ENCODE measurements around the gene DBT.
"Not testable (repeated sequence)": the region's sequence is repeated elsewhere in the genome, so short reads cannot be mapped to it uniquely, and the experiment has no call there.

Gene DBT

DNA sequence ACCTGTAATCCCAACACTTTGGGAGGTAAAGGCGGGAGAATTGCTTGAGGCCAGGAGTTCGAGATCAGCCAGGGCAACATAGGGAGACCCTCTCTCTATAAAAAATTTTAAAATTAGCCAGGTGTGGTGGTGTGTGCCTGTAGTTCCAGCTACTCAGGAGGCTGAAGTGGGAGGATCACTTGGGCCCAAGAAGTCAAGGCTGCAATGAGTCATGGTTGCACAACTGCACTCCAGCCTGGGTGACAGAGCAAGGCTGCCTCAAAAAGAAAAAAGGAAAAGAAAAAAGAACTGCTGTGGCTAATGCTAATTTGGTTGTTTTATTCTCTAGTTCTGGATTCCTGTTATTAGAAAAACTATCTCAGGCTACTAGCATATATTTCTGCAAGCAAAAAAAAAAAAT lies 29.8 kb downstream of the DBT start:
- TF ChIP-seq, protein P1, sequence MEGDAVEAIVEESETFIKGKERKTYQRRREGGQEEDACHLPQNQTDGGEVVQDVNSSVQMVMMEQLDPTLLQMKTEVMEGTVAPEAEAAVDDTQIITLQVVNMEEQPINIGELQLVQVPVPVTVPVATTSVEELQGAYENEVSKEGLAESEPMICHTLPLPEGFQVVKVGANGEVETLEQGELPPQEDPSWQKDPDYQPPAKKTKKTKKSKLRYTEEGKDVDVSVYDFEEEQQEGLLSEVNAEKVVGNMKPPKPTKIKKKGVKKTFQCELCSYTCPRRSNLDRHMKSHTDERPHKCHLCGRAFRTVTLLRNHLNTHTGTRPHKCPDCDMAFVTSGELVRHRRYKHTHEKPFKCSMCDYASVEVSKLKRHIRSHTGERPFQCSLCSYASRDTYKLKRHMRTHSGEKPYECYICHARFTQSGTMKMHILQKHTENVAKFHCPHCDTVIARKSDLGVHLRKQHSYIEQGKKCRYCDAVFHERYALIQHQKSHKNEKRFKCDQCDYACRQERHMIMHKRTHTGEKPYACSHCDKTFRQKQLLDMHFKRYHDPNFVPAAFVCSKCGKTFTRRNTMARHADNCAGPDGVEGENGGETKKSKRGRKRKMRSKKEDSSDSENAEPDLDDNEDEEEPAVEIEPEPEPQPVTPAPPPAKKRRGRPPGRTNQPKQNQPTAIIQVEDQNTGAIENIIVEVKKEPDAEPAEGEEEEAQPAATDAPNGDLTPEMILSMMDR (IDR thresholded peaks at IDR 0.05; ENCODE audit: low read depth, low read length, missing control alignments), result no peak

DNA sequence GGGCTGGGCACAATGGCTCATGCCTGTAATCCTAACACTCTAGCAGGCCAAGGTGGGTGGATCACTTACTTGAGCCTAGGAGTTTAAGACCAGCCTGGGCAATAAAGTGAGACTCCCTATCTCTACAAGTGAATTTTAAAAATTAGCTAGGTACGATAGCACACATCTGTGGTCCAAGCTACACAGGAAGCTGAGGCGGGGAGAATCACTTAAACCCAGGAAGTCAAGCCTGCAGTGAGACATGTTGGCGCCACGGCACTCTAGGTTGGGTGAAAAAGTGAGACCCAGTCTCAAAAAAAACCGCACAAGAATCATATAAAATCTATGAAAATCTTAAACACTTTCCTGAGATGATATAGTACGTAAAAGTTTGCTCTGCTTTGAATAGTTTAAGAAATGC lies 30.2 kb downstream of the DBT start:
- no peak for DNase-seq (ENCODE audit: low read depth)
- H3K4me3 ChIP-seq (ENCODE audit: low read depth, low read length), result no peak overlapping the region
- TF ChIP-seq, protein P1 (IDR thresholded peaks at IDR 0.05; ENCODE audit: low read depth, low read length, missing control alignments), result no peak

More for the DNA sequence above, 29.8 kb downstream of the DBT start:
- peak; percentile 1 for DNase-seq (ENCODE audit: low read depth)
- H3K4me3 ChIP-seq (ENCODE audit: low read depth, low read length), result no peak overlapping the region

DNA sequence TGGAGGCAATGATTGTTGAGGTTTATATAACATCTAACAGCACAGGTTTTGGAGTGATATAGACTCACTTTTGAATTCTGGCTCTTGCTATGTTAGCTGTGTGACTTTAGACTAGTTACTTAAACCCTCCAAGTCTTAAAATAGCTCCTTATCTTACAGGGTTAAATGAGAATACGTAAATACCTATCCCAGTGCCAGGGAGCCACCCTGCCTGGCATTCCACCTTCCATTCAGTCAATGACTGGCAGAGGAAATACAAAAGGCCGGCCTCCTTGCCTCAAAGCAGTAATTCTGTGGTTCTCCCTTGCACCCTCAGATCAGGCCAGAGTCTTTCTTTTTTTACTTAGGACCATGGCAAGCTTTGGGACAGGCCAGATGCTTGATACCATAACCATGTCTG lies 31.8 kb downstream of the DBT start:
- no peak for DNase-seq (ENCODE audit: low read depth)
- no peak overlapping the region for H3K4me3 ChIP-seq (ENCODE audit: low read depth, low read length)
- TF ChIP-seq, protein P1 (IDR thresholded peaks at IDR 0.05; ENCODE audit: low read depth, low read length, missing control alignments), result no peak

DNA sequence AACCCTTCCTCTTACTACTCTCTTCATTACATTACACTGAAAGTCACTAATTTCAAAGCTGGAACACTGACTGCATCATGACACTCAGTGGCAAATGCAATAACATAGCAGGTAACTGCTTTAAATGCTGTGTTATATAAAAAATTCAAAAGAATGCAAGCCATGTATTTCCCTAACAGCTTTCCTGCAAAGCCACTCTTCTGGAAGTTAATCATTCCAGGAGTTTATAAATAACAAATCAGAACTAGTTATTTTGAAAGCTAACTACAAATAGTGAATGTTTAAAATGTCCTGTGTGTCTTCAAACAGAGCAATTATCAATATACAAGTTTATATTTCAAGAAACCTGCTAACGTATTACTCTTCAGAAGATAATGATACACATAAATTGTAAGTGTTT lies 34.5 kb downstream of the DBT start:
- TF ChIP-seq, protein P1 (IDR thresholded peaks at IDR 0.05; ENCODE audit: low read depth, low read length, missing control alignments), result no peak
- H3K4me3 ChIP-seq (ENCODE audit: low read depth, low read length), result no peak overlapping the region
- DNase-seq (ENCODE audit: low read depth), result no peak

DNA sequence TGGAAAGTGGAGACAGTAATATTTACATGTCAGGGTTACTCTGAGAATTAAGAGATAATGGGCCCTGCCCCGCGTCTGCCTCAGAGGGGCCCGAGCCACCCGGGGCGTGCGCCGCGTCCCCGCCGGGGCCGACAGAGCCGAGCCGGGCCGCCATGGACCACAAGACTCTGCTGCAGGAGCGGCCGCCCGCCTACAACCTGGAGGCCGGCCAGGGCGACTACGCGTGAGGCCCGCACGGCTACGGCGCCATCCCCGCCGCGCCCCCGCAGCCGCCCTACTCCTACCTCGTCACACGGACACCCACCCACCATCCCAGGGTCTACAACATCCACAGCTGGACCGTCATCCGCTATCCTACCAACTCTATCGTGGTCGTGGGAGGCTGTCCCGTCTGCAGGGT lies 36.5 kb downstream of the DBT start:
- TF ChIP-seq, protein P1 (IDR thresholded peaks at IDR 0.05; ENCODE audit: low read depth, low read length, missing control alignments), result no peak
- H3K4me3 ChIP-seq (ENCODE audit: low read depth, low read length), result no peak overlapping the region
- DNase-seq (ENCODE audit: low read depth), result no peak

DNA sequence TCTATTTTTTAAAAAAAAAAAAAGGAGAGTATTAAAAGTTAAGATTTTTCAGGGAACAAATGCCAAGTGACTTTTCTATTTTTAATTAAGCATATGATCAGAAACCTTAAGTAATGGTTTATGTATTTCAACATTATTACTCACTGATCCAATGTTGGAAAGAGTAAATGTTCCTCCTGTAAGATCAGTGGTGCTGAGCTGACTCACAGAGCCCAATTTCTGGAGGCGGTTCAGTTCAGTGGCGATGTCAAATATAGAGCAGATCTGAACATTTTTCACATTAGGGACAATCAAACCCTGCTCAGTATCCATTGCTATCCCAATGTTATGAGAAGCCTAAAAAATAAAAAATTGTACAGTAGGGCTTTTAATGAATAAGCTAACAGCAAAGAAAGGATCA lies 43.3 kb downstream of the DBT start:
- no peak for DNase-seq (ENCODE audit: low read depth)
- TF ChIP-seq, protein P1 (IDR thresholded peaks at IDR 0.05; ENCODE audit: low read depth, low read length, missing control alignments), result no peak

DNA sequence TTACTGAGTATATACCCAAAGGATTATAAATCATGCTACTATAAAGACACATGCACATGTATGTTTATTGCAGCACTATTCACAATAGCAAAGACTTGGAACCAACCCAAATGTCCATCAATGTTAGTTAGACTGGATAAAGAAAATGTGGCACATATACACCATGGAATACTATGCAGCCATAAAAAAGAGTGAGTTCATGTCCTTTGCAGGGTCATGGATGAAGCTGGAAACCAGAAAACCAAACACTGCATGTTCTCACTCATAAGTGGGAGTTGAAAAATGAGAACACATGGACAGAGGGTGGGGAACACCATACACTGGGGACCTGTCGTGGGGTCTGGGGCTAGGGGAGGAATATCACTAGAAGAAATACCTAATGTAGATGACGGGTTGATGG lies 44.0 kb downstream of the DBT start:
- not testable (repeated sequence) for H3K4me3 ChIP-seq (ENCODE audit: low read depth, low read length); DNase-seq (ENCODE audit: low read depth)

More for the DNA sequence above, 43.3 kb downstream of the DBT start:
- H3K4me3 ChIP-seq (ENCODE audit: low read depth, low read length), result no peak overlapping the region

DNA sequence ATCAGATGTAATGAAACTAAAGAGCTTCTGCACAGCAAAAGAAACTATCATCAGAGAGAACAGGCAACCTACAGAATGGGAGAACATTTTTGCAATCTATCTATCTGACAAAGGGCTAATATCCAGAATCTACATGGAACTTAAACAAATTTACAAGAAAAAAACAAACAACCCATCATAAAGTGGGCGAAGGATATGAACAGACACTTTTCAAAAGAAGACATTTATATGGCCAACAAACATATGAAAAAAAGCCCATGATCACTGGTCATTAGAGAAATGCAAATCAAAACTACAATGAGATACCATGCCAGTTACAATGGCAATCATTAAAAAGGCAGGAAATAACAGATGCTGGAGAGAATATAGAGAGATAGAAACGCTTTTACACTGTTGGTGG lies 44.5 kb downstream of the DBT start:
- not testable (repeated sequence) for DNase-seq (ENCODE audit: low read depth)

DNA sequence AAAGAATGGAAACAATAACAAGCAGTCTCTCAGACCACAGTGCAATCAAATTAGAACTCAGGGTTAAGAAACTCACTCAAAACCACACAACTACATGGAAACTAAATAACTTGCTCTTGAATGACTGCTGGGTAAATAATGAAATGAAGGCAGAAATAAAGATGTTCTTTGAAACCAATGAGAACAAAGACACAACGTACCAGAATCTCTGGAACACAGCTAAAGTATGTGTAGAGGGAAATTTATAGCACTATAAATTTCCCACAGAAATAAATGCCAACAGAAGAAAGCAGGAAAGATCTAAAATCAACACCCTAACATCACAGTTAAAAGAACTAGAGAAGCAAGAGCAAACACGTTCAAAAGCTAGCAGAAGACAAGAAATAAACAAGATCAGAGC lies 46.9 kb downstream of the DBT start:
- DNase-seq (ENCODE audit: low read depth); H3K4me3 ChIP-seq (ENCODE audit: low read depth, low read length): not testable (repeated sequence)

More for the DNA sequence above, 44.5 kb downstream of the DBT start:
- not testable (repeated sequence) for H3K4me3 ChIP-seq (ENCODE audit: low read depth, low read length)

DNA sequence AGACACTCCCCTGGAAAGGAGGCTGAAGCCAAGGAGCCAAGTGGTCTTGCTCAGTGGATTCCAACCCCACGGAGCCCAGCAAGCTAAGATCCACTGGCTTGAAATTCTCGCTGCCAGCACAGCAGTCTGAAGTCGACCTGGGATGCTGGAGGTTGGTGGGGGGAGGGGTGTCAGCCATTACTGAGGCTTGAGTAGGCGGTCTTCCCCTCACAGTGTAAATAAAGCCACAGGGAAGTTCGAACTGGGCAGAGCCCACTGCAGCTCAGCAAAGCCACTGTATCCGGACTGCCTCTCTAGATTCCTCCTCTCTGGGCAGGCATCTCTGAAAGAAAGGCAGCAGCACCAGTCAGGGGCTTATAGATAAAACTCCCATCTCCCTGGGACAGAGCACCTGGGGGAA lies 49.6 kb downstream of the DBT start:
- not testable (repeated sequence) for DNase-seq (ENCODE audit: low read depth)

More for the DNA sequence above, 49.6 kb downstream of the DBT start:
- not testable (repeated sequence) for H3K4me3 ChIP-seq (ENCODE audit: low read depth, low read length)
